CD4-positive, alpha-beta T cell treated with Interleukin-2 at 100 ng/mL for 4 hours (primary cell): ENCODE results near the gene IQSEC1.

Experiments
- DNase-seq: peaks from one replicate; pipeline ENCODE4 v3.0.0-alpha.2; 2020; ENCODE audit warnings: low spot score

Gene IQSEC1

GRCh38 chr3:13085081-13085845 lies 12.0 kb upstream of the IQSEC1 start:
- DNase-seq: no peak

DNA sequence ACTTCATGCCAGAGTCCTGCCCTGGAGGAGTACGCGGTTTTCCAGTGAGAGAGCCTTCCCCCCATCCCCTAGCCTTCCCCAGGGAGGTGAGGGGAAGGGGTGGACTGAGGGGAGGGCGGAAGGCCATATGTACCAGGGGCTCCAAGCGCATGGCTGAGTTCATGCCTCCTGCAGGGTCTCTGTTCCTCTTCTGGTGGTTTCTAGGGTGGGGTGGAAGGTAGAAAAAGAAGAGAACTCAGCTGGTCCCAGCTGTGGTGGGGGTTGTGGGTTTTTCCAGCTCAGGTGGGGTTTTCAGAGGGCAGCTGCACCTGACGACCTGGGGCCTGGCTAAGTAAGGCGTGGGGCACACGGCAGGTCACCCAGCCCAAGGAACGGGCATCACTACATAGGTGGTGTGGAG lies 10.7 kb upstream of the IQSEC1 start:
- DNase-seq: no peak

DNA sequence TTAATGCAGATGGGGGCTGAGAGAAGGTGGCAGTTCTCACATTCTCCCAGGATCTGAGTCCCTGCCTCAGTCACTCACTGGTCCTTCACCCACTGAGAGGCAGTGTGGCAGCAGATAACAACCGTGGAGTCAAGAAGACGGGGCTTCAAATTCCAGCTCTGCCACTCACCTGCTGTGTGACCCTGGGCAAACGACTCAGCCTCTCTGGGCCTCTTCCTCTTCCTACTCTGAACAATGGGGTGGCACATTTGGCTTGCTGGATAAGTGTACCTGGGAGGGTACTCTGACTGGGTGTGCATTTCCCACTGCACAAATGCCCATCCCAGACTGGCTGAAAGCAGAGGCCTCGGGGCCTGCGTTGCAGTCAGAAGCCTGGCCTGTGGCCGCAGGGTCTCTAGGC lies 10.0 kb upstream of the IQSEC1 start:
- DNase-seq: no peak

DNA sequence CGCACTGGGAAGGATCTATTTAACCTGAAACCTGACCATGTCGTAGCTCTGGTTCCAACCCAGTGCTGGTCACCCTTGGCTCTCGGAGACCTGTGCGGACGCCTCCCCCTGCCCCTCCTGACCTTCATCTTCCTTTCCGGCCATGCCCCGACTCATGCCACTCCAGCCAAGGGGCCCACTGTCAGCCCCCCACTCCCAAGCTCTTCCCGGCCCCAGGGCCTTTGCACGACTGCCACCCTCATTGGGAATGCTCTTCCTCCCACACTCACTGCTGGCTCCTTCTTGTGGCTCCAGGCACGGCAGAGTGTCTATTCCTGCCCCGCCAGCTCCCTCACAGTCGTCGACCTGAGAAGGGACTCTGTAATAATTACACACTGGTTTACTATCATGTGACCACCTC lies 9.4 kb upstream of the IQSEC1 start:
- no peak for DNase-seq

- DNase-seq: no peak
Measured at GRCh38 chr3:13081603-13082360, 8.6 kb upstream of the IQSEC1 start.

- DNase-seq: no peak
Measured at GRCh38 chr3:13080591-13080990, 7.4 kb upstream of the IQSEC1 start.

DNA sequence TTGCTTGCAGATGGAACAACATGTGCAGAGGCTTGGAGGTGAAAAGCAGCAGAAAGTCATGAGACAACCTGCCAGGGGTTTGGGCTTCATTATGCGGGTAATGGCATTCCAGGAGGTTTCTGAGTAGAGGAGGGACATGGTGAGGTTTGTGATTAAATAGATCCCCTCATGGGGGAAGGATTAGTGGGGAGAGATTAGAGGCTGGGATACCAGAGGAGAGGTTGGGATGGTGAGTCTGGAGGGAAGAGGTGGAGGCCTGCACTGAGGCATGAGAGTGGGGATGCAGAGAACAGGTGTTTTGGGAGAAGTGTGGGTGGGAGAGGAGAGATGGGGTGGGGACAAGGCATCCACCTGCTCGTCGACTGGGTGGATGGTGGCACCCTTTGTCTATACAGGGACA lies 6.8 kb upstream of the IQSEC1 start:
- DNase-seq: no peak

DNA sequence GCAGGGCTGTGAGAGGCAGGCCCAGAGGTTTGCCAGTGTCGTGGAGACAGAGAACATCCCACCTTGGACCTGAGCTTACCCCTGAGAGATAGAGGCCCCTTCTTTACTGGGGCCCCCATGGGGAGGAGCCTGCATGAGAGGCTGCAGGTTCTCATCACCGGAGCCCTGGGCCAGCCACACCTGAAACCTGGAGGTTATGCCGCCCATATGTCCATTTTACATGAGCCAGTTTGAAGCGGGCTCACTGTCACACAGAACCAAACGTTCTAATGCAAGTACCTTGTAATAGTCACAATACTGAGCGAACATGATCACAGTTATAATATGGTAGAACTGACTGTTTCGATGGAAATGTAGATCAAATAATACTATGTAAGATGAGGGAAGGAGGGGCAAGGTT lies 6.3 kb upstream of the IQSEC1 start:
- no peak for DNase-seq

DNA sequence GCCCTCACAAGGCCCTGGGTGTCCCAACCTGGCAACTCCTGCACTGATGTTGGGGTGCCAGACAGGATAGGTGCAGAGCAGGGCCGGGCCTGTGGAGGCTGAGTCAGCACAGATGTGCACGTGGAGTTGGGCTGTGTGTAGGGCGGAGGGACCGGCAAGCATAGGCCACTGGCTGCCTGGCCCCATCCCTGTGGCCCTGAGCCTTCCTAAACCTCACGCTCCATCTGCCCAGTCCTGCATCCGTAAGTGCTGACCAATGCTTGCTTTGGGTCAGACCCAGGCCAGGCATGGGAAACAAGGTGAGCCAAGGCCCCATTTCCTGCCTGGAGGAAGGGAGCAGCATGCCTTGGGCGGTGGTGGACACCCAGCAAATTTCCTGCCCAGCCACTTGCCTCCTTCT lies 5.8 kb upstream of the IQSEC1 start:
- no peak for DNase-seq

- DNase-seq: no peak
Measured at GRCh38 chr3:13078163-13078905, 5.1 kb upstream of the IQSEC1 start.

DNA sequence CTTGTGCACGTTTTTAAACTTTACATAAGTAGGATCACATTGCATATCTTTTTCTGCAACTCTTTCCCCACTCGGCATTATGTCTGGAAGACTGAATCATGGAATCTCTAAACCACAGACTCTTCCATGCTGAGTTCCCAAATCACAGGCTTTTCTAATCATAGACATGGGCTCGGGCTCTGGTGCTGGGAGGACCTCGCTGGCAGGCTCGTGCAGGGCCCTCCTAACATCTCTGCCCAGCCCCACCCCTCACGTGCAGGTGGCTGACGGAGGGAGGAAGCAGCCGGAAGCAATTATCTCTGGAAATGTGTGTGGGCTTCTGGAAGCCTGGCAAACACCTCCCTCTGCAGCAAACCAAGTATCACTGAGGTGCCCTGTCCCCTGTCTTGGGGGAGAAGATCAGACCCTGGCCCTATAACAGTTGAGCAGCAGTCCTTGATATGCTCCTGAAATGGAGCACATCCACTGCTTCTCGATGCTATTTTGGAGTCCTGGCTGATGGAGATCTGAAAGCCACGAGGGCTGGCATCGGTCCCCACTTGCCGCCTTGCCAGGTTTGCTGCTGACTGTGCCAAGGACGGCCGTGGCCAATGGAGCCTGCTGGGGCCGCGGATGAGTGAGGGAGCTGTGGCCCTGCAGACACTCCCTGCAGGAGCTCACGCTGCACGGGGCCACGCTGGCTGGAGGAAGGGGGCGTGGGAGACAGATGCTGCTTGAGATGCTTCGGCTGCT lies 4.4 kb upstream of the IQSEC1 start:
- DNase-seq: no peak

DNA sequence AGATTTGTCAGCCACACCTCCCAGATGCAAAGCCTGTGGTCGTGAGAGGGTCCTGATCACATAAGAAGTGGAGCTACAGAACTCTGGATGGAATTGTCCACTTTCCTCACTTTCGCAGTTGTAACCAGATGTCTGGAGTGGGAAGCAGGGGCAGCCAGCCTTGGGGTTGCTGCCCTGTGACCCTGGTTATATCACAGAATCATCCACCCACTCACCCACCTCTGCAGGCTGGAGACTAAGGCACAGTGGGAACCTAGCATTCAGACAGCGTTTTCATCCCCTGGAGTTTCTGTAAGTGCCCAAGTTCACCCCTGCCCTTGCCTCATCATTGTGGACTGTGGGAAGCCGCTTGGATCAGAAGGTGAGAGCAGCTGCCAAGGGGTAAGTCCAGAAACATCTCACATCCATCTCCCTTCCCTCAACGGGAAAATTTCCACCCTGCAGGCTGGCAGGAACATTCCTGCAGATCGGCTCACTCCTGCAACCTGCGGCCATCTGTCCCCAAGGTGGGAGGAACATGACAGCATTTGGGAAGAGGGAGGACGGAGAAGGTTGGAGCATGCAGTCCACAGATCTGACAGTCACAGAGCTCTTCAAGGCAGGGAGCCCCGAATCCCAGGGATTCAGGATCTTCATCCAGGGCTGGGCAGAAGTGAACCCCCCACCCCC lies 2.9 kb upstream of the IQSEC1 start:
- no peak for DNase-seq

DNA sequence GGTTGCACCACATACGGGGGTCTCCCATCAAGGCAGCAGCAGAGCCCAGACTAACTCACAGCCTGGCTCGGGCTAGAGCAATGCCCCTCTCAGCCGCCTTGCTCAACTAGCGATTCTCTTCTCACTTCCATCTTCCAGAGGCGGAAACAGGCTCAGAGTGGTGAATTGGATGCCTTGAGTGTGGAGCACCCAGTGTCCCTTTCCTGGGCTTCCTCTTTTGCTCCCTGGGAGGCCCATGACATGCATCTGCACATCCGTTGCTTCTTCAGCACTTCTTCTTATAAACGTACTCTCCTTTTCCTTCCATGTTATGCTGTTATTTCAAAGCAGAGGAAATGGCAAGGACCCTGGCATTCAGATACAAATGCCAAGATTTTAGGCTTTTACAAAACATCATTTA lies 2.1 kb upstream of the IQSEC1 start:
- DNase-seq: no peak

GRCh38 chr3:13074006-13074375 lies 762 bp upstream of the IQSEC1 start:
- no peak for DNase-seq

DNA sequence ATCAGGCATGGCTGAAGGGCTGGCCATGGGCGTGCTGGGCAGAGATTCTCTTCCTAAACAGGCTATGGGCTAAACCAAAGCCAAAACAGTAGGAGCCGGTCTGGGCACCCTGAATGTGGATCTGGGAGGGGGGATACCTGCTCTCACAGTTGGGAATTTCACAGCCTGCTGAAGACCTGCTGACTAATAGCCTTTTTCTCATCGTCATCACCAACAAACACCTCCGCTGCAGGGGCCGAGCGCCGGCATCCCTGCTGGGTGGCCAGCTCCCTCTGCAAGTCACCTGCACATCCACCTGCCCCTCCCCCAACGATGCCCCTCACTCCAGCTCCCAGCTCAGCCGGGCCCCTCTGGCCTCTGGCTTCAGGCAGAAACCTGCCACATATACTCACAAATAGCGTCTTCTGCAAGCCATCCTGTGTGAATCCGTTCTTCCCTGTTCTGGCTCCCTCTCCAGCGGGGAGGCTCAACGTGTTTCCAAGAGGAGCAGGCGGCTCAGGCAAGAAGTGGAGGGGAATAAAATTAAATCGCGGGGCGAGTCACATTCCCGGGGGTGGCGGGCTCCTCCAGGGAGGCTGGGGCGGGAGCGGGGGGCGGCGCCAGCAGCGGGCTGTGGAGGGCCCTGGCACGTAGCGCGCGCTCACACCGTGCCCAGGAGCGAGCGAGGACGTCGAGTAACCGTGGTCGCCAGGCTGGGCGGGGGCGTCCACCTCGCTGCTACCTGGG lies 466 bp downstream of the IQSEC1 start:
- DNase-seq: no peak

DNA sequence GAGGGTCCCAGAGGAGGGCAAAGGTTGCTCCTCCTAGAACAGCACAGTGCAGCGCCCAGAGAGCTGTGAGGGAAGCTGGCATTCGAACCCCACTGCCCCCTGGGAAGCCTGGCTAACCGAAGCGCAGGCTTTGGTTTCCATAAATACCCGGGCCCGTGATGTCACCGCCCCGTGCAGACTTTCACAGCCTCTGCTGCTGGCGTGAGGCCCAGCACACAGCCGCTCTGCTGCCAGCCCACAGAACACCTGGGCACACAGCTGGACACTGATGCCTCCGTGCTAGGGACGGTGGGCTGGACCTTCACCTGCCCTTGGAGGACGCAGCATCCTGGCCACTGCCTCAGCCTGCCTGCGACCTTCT lies 1.0 kb downstream of the IQSEC1 start:
- no peak for DNase-seq

DNA sequence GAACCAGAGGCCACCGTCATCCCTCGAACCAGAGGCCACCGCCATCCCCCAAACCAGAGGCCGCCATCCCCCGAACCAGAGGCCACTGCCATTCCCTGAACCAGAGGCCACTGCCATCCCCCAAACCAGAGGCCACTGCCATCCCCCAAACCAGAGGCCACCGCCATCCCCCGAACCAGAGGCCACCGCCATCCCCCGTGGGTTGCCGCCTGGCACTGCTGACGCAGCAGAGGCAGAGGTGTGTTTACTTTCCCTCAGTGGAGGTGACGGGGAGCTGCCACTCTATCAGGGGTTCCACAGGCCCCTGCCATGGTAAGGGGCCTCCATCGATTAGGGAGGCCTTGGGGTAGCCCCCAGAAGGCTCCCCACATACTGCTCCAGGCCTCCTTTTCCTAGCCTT lies 1.5 kb downstream of the IQSEC1 start:
- no peak for DNase-seq

- DNase-seq: no peak
Measured at GRCh38 chr3:13070391-13071070, 2.7 kb downstream of the IQSEC1 start.

DNA sequence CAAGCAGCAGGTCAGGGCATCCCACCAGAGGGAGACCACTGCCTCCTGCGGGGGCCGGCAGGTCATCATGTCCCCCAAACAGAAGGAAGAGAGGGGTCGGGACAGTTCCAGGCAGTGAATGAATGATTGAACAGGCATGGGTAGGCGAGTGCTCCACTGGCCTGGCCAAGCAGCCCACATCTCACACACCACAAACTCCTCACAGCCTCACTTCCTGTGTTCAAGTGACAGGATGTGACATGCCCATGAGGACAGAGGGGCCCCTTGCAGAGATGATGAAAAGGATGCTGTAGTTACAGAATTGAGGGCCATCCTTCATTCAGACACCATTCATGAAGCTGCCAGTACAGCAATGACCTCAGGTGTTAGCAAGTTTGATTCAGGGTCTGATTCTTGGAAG lies 3.7 kb downstream of the IQSEC1 start:
- peak; percentile 55 for DNase-seq

- DNase-seq: no peak
Measured at GRCh38 chr3:13068269-13069010, 4.8 kb downstream of the IQSEC1 start.
